HepG2 (cell line): ENCODE results near the gene ZNF792. TPM values are rescaled to one million over a fixed set of nuclear protein-coding genes. Genes with fewer than 3 reads are reported as not detected.

Source experiments
- ARNT2 ChIP-seq: sonication (generic); formaldehyde crosslinking; IDR thresholded peaks from 2 replicates; pipeline ENCODE4 v1.8.0; 2022; ENCODE audit warnings: mild to moderate bottlenecking, low read depth, missing genetic modification reagents, moderate library complexity
- ATRX ChIP-seq: sonication (generic); formaldehyde crosslinking; IDR thresholded peaks from 2 replicates; pipeline ENCODE4 v1.4.0; 2020; ENCODE audit warnings: missing genetic modification reagents, borderline replicate concordance
- CCAR2 ChIP-seq: fragments of 200-400 bp; formaldehyde crosslinking; optimal IDR thresholded peaks from 2 replicates; pipeline ENCODE3; 2018; ENCODE audit warnings: low read depth, mild to moderate bottlenecking, low read length, moderate library complexity
- NBN ChIP-seq: fragments of 450-650 bp; conservative IDR thresholded peaks from 2 replicates; pipeline ENCODE4 v1.6.1; 2017
- TBX2 ChIP-seq: sonication (generic); formaldehyde crosslinking; IDR thresholded peaks from 2 replicates; pipeline ENCODE4 v1.5.0; 2020; ENCODE audit warnings: missing genetic modification reagents, mild to moderate bottlenecking, borderline replicate concordance
- ZNF337 ChIP-seq: sonication (generic); formaldehyde crosslinking; IDR thresholded peaks from 2 replicates; pipeline ENCODE4 v1.5.1; 2020; ENCODE audit warnings: missing genetic modification reagents, low read depth, mild to moderate bottlenecking, borderline replicate concordance
- ZNF543 ChIP-seq: sonication (generic); formaldehyde crosslinking; IDR thresholded peaks from 2 replicates; pipeline ENCODE4 v1.4.0; 2020; ENCODE audit warnings: mild to moderate bottlenecking, missing genetic modification reagents
- ZNF670 ChIP-seq: sonication (generic); formaldehyde crosslinking; IDR thresholded peaks from 2 replicates; pipeline ENCODE4 v1.8.0; 2022; ENCODE audit warnings: mild to moderate bottlenecking, missing genetic modification reagents, borderline replicate concordance
- ZSCAN12 ChIP-seq: sonication (generic); formaldehyde crosslinking; IDR thresholded peaks from 2 replicates; pipeline ENCODE4 v1.9.0; 2021; ENCODE audit warnings: mild to moderate bottlenecking, missing genetic modification reagents
- polyA plus RNA-seq, 8 experiments: library from polyadenylated mRNA; depleted of rRNA in 3 of 8; stranded (reverse) in 7 of 8; unstranded in 1 of 8; fragments of >200 nt; fragmentation: Illumina TruSeq in 4 of 8; extraction: Trizol in 4 of 8; gene quantifications; 2 replicates each; pipeline versions ENCODE4 v1.2.1 to v1.2.3, GENCODE V29; 2011 to 2016; ENCODE audit warnings: low read depth in 4 of 8, missing spikeins in 1 of 8, mixed read lengths in 1 of 8; ENCODE audit not compliant: insufficient read depth in 1 of 8
- total RNA-seq, 5 experiments: library from RNA; depleted of rRNA; stranded (reverse); fragments of >200 nt; fragmentation: Illumina TruSeq; extraction: Trizol; gene quantifications; 2 replicates each; pipeline ENCODE4 v1.2.3, GENCODE V29; 2016; ENCODE audit warnings: low read depth in 1 of 5
- TF ChIP-seq, protein P1 (sequence below): sonication (generic); formaldehyde crosslinking; IDR thresholded peaks from one replicate; pipeline ENCODE4 v1.5.1; 2020; ENCODE audit warnings: mild to moderate bottlenecking, missing genetic modification reagents; ENCODE audit errors: not compliant biosample characterization
- TF ChIP-seq, protein P2 (sequence below): sonication (generic); formaldehyde crosslinking; IDR thresholded peaks from 2 replicates; pipeline ENCODE4 v1.4.0; 2020; ENCODE audit warnings: missing genetic modification reagents, low read depth, mild to moderate bottlenecking, borderline replicate concordance
- TF ChIP-seq, protein P3 (sequence below), 2 experiments: sonication (generic) in 1 of 2; formaldehyde crosslinking in 1 of 2; IDR thresholded peaks; 2 replicates each; pipeline versions ENCODE4 v1.4.0 to v1.6.1; 2018 to 2020; ENCODE audit warnings: missing genetic modification reagents in 2 of 2, borderline replicate concordance in 1 of 2, low read depth in 1 of 2, mild to moderate bottlenecking in 1 of 2, missing biosample characterization in 1 of 2
- TF ChIP-seq, protein P4 (sequence below): sonication (generic); formaldehyde crosslinking; IDR thresholded peaks from 2 replicates; pipeline ENCODE4 v1.5.1; 2020; ENCODE audit warnings: missing genetic modification reagents, mild to moderate bottlenecking, borderline replicate concordance
- TF ChIP-seq, protein P5 (sequence below): sonication (generic); formaldehyde crosslinking; IDR thresholded peaks from 2 replicates; pipeline ENCODE4 v1.5.1; 2020; ENCODE audit warnings: missing genetic modification reagents, mild to moderate bottlenecking, borderline replicate concordance

ZNF792 gene
- total and polyA plus RNA-seq, 2 of the 13 experiments (the other 11 are each of a cell fraction or from before 2014, with no cell fraction given): 5.5 to 11.5 TPM

DNA sequence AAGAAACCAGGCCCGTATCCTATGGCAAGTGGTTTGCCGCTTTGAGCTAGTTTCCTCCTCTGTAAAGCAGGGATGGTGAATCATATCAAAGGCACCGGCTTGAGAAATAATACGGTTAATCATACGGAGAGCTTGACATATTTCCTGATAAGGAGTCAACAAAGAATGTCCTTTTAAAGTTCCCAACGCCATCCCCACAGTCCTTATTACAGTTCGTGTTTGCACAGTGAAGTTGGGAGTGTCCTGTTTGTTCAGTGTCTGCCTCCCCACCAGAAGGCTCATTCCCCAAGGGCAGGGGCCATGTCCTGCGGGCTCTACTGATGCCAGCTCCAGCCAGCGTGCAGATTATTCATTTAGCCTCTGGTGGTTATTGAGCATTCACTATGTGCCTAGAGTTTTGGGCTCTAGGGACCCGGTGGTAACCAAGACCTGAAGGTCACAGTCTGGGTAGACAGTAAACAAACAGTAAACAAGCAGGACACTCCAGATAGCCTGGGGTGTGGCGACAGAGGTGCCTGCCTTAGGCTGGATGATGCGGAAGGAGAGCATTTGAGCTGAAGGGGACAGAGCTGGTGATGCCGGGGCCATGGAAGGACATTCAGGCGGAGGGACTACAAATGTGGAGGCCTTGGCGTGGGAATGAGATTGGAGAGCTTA lies 42.4 kb upstream of the ZNF792 start (continued):
- TF ChIP-seq, protein P1, sequence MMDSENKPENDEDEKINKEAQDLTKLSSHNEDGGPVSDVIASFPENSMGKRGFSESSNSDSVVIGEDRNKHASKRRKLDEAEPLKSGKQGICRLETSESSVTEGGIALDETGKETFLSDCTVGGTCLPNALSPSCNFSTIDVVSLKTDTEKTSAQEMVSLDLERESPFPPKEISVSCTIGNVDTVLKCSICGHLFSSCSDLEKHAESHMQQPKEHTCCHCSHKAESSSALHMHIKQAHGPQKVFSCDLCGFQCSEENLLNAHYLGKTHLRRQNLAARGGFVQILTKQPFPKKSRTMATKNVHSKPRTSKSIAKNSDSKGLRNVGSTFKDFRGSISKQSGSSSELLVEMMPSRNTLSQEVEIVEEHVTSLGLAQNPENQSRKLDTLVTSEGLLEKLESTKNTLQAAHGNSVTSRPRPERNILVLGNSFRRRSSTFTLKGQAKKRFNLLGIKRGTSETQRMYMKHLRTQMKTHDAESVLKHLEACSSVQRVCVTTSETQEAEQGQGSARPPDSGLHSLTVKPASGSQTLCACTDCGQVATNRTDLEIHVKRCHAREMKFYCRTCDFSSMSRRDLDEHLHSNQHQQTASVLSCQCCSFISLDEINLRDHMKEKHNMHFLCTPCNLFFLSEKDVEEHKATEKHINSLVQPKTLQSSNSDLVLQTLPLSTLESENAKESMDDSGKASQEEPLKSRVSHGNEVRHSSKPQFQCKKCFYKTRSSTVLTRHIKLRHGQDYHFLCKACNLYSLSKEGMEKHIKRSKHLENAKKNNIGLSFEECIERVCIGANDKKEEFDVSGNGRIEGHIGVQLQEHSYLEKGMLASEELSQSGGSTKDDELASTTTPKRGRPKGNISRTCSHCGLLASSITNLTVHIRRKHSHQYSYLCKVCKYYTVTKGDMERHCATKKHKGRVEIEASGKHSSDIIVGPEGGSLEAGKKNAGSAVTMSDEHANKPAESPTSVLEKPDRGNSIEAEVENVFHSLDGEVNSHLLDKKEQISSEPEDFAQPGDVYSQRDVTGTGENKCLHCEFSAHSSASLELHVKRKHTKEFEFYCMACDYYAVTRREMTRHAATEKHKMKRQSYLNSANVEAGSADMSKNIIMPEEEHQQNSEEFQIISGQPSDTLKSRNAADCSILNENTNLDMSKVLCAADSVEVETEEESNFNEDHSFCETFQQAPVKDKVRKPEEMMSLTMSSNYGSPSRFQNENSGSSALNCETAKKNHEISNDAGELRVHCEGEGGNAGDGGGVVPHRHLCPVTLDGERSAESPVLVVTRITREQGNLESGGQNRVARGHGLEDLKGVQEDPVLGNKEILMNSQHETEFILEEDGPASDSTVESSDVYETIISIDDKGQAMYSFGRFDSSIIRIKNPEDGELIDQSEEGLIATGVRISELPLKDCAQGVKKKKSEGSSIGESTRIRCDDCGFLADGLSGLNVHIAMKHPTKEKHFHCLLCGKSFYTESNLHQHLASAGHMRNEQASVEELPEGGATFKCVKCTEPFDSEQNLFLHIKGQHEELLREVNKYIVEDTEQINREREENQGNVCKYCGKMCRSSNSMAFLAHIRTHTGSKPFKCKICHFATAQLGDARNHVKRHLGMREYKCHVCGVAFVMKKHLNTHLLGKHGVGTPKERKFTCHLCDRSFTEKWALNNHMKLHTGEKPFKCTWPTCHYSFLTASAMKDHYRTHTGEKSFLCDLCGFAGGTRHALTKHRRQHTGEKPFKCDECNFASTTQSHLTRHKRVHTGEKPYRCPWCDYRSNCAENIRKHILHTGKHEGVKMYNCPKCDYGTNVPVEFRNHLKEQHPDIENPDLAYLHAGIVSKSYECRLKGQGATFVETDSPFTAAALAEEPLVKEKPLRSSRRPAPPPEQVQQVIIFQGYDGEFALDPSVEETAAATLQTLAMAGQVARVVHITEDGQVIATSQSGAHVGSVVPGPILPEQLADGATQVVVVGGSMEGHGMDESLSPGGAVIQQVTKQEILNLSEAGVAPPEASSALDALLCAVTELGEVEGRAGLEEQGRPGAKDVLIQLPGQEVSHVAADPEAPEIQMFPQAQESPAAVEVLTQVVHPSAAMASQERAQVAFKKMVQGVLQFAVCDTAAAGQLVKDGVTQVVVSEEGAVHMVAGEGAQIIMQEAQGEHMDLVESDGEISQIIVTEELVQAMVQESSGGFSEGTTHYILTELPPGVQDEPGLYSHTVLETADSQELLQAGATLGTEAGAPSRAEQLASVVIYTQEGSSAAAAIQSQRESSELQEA (CRISPR knock-in tag): no peak
- no peak for TF ChIP-seq ZSCAN12 (CRISPR knock-in tag)
- TF ChIP-seq ZNF670 (CRISPR knock-in tag): no peak
- TF ChIP-seq, protein P2, sequence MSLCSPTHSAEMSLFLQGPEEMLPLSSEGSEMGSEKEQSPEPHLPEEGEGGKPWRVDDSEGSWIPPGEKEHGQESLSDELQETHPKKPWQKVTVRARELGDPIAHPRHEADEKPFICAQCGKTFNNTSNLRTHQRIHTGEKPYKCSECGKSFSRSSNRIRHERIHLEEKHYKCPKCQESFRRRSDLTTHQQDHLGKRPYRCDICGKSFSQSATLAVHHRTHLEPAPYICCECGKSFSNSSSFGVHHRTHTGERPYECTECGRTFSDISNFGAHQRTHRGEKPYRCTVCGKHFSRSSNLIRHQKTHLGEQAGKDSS (CRISPR knock-in tag): no peak
- TF ChIP-seq ZNF337 (CRISPR knock-in tag): no peak
- 0 out of 2 replicates have a peak, but pooled peaks have one; percentile 36 for TF ChIP-seq ARNT2 (CRISPR knock-in tag)
- TF ChIP-seq, protein P3, sequence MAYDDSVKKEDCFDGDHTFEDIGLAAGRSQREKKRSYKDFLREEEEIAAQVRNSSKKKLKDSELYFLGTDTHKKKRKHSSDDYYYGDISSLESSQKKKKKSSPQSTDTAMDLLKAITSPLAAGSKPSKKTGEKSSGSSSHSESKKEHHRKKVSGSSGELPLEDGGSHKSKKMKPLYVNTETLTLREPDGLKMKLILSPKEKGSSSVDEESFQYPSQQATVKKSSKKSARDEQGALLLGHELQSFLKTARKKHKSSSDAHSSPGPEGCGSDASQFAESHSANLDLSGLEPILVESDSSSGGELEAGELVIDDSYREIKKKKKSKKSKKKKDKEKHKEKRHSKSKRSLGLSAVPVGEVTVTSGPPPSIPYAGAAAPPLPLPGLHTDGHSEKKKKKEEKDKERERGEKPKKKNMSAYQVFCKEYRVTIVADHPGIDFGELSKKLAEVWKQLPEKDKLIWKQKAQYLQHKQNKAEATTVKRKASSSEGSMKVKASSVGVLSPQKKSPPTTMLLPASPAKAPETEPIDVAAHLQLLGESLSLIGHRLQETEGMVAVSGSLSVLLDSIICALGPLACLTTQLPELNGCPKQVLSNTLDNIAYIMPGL (CRISPR knock-in tag; IDR thresholded peaks at IDR 0.05; ENCODE audit: borderline replicate concordance in 1 of 2, low read depth in 1 of 2): peak; percentile 13 to 65; a peak in 3 of 4 replicates
- TF ChIP-seq, protein P4, sequence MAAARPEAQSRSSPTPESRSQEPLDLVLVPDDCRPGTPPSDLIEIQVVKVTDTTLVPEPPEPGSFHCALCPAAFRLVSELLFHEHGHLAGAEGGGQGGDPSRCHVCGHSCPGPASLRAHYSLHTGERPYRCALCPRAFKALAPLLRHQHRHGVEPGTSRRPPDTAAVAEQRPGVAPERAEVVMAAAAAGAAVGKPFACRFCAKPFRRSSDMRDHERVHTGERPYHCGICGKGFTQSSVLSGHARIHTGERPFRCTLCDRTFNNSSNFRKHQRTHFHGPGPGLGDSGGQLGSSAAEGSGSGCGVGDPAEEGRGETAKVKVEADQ: peak; percentile 29; the same call in 1 of the 2 replicates
- TF ChIP-seq NBN: no peak
- TF ChIP-seq, protein P5, sequence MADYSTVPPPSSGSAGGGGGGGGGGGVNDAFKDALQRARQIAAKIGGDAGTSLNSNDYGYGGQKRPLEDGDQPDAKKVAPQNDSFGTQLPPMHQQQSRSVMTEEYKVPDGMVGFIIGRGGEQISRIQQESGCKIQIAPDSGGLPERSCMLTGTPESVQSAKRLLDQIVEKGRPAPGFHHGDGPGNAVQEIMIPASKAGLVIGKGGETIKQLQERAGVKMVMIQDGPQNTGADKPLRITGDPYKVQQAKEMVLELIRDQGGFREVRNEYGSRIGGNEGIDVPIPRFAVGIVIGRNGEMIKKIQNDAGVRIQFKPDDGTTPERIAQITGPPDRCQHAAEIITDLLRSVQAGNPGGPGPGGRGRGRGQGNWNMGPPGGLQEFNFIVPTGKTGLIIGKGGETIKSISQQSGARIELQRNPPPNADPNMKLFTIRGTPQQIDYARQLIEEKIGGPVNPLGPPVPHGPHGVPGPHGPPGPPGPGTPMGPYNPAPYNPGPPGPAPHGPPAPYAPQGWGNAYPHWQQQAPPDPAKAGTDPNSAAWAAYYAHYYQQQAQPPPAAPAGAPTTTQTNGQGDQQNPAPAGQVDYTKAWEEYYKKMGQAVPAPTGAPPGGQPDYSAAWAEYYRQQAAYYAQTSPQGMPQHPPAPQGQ (CRISPR knock-in tag): no peak
- peak; percentile 37 for TF ChIP-seq CCAR2
- TF ChIP-seq TBX2 (CRISPR knock-in tag): peak; percentile 88
- 0 out of 2 replicates have a peak, but pooled peaks have one; percentile 29 for TF ChIP-seq ZNF543 (CRISPR knock-in tag)
- no peak for TF ChIP-seq ATRX
